Measurements from ENCODE around the gene ATF5.

Gene ATF5

GRCh38 chr19:49889038-49889686 lies 39.8 kb upstream of the ATF5 start:
- DNase-seq (ENCODE audit: low spot score in 2 of 2) (no peak), ATAC-seq (replicated peaks; ENCODE audit: extremely low read depth, poor library complexity, severe bottlenecking) (no peak)
- Mint-ChIP-seq H3K36me3 (ENCODE audit: insufficient read depth) (peaks cover 14% of the 10 kb centered on the region), H3K9me3 (no peaks in the 10 kb centered on the region), H3K4me3 (peak overlapping the region; percentile 40), H3K4me1 (no peaks in the 10 kb centered on the region), H3K27me3 (no peaks in the 10 kb centered on the region), H3K27ac (ENCODE audit: low read depth) (no peak overlapping the region)

GRCh38 chr19:49889687-49890348 lies 39.2 kb upstream of the ATF5 start:
- DNase-seq (ENCODE audit: low spot score in 2 of 2), result peak in 1 of 2 donors; percentile 64
- H3K27ac Mint-ChIP-seq (ENCODE audit: low read depth), result peak overlapping the region; percentile 78
- H3K27me3 Mint-ChIP-seq, result no peaks in the 10 kb centered on the region
- H3K36me3 Mint-ChIP-seq (ENCODE audit: insufficient read depth), result peaks cover 9% of the 10 kb centered on the region
- H3K4me3 Mint-ChIP-seq, result peak overlapping the region; percentile 67
- peak; percentile 70 for ATAC-seq (replicated peaks; ENCODE audit: extremely low read depth, poor library complexity, severe bottlenecking)
- H3K9me3 Mint-ChIP-seq, result no peaks in the 10 kb centered on the region
- no peaks in the 10 kb centered on the region for H3K4me1 Mint-ChIP-seq

GRCh38 chr19:49890349-49891311 lies 38.4 kb upstream of the ATF5 start:
- Mint-ChIP-seq H3K36me3 (ENCODE audit: insufficient read depth) (peaks cover 5% of the 10 kb centered on the region), H3K27me3 (no peaks in the 10 kb centered on the region), H3K9me3 (no peaks in the 10 kb centered on the region), H3K4me1 (no peaks in the 10 kb centered on the region), H3K4me3 (peak overlapping the region; percentile 67), H3K27ac (ENCODE audit: low read depth) (peak overlapping the region; percentile 78)
- DNase-seq (ENCODE audit: low spot score in 2 of 2) (peak in 1 of 2 donors; percentile 60), ATAC-seq (replicated peaks; ENCODE audit: extremely low read depth, poor library complexity, severe bottlenecking) (peak; percentile 79)

- no peak for ATAC-seq (replicated peaks; ENCODE audit: extremely low read depth, poor library complexity, severe bottlenecking)
- Mint-ChIP-seq H3K4me1 (peaks cover 5% of the 10 kb centered on the region), H3K9me3 (no peaks in the 10 kb centered on the region), H3K27me3 (no peaks in the 10 kb centered on the region), H3K4me3 (peak overlapping the region; percentile 29), H3K36me3 (ENCODE audit: insufficient read depth) (peaks cover 4% of the 10 kb centered on the region), H3K27ac (ENCODE audit: low read depth) (no peak overlapping the region)
- DNase-seq (ENCODE audit: low spot score in 2 of 2), result no peak
Observed at GRCh38 chr19:49891393-49891792, 37.6 kb upstream of the ATF5 start.

GRCh38 chr19:49892716-49893115 lies 36.3 kb upstream of the ATF5 start:
- peaks cover 18% of the 10 kb centered on the region for H3K4me1 Mint-ChIP-seq
- H3K36me3 Mint-ChIP-seq (ENCODE audit: insufficient read depth), result peaks cover 11% of the 10 kb centered on the region
- H3K27ac Mint-ChIP-seq (ENCODE audit: low read depth), result peak overlapping the region; percentile 70
- no peak overlapping the region for H3K4me3 Mint-ChIP-seq
- DNase-seq (ENCODE audit: low spot score in 2 of 2) (no peak), ATAC-seq (replicated peaks; ENCODE audit: extremely low read depth, poor library complexity, severe bottlenecking) (no peak)
- no peaks in the 10 kb centered on the region for H3K9me3 Mint-ChIP-seq
- no peaks in the 10 kb centered on the region for H3K27me3 Mint-ChIP-seq

GRCh38 chr19:49894011-49894664 lies 34.9 kb upstream of the ATF5 start:
- Mint-ChIP-seq H3K27ac (ENCODE audit: low read depth) (peak overlapping the region; percentile 98), H3K4me1 (peaks cover 21% of the 10 kb centered on the region), H3K36me3 (ENCODE audit: insufficient read depth) (peaks cover 11% of the 10 kb centered on the region), H3K4me3 (no peak overlapping the region), H3K27me3 (no peaks in the 10 kb centered on the region), H3K9me3 (no peaks in the 10 kb centered on the region)
- DNase-seq (ENCODE audit: low spot score in 2 of 2) (no peak), ATAC-seq (replicated peaks; ENCODE audit: extremely low read depth, poor library complexity, severe bottlenecking) (no peak)

GRCh38 chr19:49894879-49895565 lies 34.0 kb upstream of the ATF5 start:
- DNase-seq (ENCODE audit: low spot score in 2 of 2), result no peak
- Mint-ChIP-seq H3K36me3 (ENCODE audit: insufficient read depth) (peaks cover 11% of the 10 kb centered on the region), H3K9me3 (no peaks in the 10 kb centered on the region), H3K4me1 (peaks cover 21% of the 10 kb centered on the region), H3K27ac (ENCODE audit: low read depth) (peak overlapping the region; percentile 98), H3K4me3 (no peak overlapping the region), H3K27me3 (no peaks in the 10 kb centered on the region)
- no peak for ATAC-seq (replicated peaks; ENCODE audit: extremely low read depth, poor library complexity, severe bottlenecking)

- Mint-ChIP-seq H3K27me3 (no peaks in the 10 kb centered on the region), H3K27ac (ENCODE audit: low read depth) (peak overlapping the region; percentile 98), H3K4me1 (peaks cover 21% of the 10 kb centered on the region), H3K36me3 (ENCODE audit: insufficient read depth) (peaks cover 11% of the 10 kb centered on the region), H3K9me3 (no peaks in the 10 kb centered on the region), H3K4me3 (no peak overlapping the region)
- ATAC-seq (replicated peaks; ENCODE audit: extremely low read depth, poor library complexity, severe bottlenecking) (no peak), DNase-seq (ENCODE audit: low spot score in 2 of 2) (no peak)
Observed at GRCh38 chr19:49895566-49896297, 33.3 kb upstream of the ATF5 start.

GRCh38 chr19:49896863-49897621 lies 32.0 kb upstream of the ATF5 start, which contains the start of gene IL4I1:
Gene IL4I1, minus strand, starts transcription at chr19:49896887. Its CDS starts 727 bp downstream, at chr19:49896160.
- DNase-seq (ENCODE audit: low spot score in 2 of 2) (peak; percentile 47 to 73), ATAC-seq (replicated peaks; ENCODE audit: extremely low read depth, poor library complexity, severe bottlenecking) (peak; percentile 82)
- H3K27ac Mint-ChIP-seq (ENCODE audit: low read depth), result peak within 1 kb of the TSS; percentile 98
- no peaks in the 10 kb centered on the region for H3K9me3 Mint-ChIP-seq
- H3K4me1 Mint-ChIP-seq, result peaks cover 21% of the 10 kb centered on the region
- H3K27me3 Mint-ChIP-seq, result no peaks in the 10 kb centered on the region
- peak within 1 kb of the TSS; percentile 69 for H3K4me3 Mint-ChIP-seq
- peaks cover 11% of the 10 kb centered on the region for H3K36me3 Mint-ChIP-seq (ENCODE audit: insufficient read depth)

GRCh38 chr19:49904136-49904535 lies 24.9 kb upstream of the ATF5 start:
- no peaks in the 10 kb centered on the region for H3K9me3 Mint-ChIP-seq
- H3K4me3 Mint-ChIP-seq, result no peak overlapping the region
- H3K27me3 Mint-ChIP-seq, result no peaks in the 10 kb centered on the region
- H3K36me3 Mint-ChIP-seq (ENCODE audit: insufficient read depth), result peaks cover 9% of the 10 kb centered on the region
- no peak overlapping the region for H3K27ac Mint-ChIP-seq (ENCODE audit: low read depth)
- no peak for DNase-seq (ENCODE audit: low spot score in 2 of 2)
- no peak for ATAC-seq (replicated peaks; ENCODE audit: extremely low read depth, poor library complexity, severe bottlenecking)
- H3K4me1 Mint-ChIP-seq, result no peaks in the 10 kb centered on the region

Measured in central memory CD8-positive, alpha-beta T cell (primary cell).